ENCODE data around the gene B3GNT8. TPM values are rescaled to one million over a fixed set of nuclear protein-coding genes. Genes with fewer than 3 reads are reported as not detected.
"Not testable (repeated sequence)": the region's sequence is repeated elsewhere in the genome, so short reads cannot be mapped to it uniquely, and the experiment has no call there.

The B3GNT8 gene
- total RNA-seq, 1 donor from 2014 or later: 3.9 TPM

GRCh38 chr19:41413947-41414346 is 13.2 kb downstream of the B3GNT8 start:
- no peak for DNase-seq

GRCh38 chr19:41412953-41413352 is 14.2 kb downstream of the B3GNT8 start:
- DNase-seq: no peak

- DNase-seq: no peak
These were observed 15.3 kb downstream of the B3GNT8 start for GRCh38 chr19:41411968-41412265.

- DNase-seq: no peak
These were observed 15.8 kb downstream of the B3GNT8 start for GRCh38 chr19:41411100-41411967.

GRCh38 chr19:41410336-41411054 is 16.7 kb downstream of the B3GNT8 start:
- DNase-seq: no peak

GRCh38 chr19:41409288-41409687 is 17.9 kb downstream of the B3GNT8 start:
- no peak for DNase-seq

- DNase-seq: not testable (repeated sequence)
These were observed 18.3 kb downstream of the B3GNT8 start for GRCh38 chr19:41408846-41409245.

GRCh38 chr19:41408256-41408655 is 18.9 kb downstream of the B3GNT8 start:
- no peak for DNase-seq

- no peak for DNase-seq
These were observed 19.9 kb downstream of the B3GNT8 start for GRCh38 chr19:41407271-41407670.

GRCh38 chr19:41405776-41406175 is 21.4 kb downstream of the B3GNT8 start:
- DNase-seq: no peak

- no peak for DNase-seq
These were observed 23.8 kb downstream of the B3GNT8 start for GRCh38 chr19:41403181-41403970.

GRCh38 chr19:41402010-41402409 is 25.2 kb downstream of the B3GNT8 start:
- DNase-seq: no peak

GRCh38 chr19:41401483-41401882 is 25.7 kb downstream of the B3GNT8 start:
- no peak for DNase-seq

GRCh38 chr19:41399525-41399924 is 27.6 kb downstream of the B3GNT8 start:
- DNase-seq: no peak

- DNase-seq: no peak
These were observed 28.1 kb downstream of the B3GNT8 start for GRCh38 chr19:41399091-41399490.

- DNase-seq: no peak
These were observed 28.6 kb downstream of the B3GNT8 start for GRCh38 chr19:41398598-41398997.

- DNase-seq: no peak
These were observed 29.1 kb downstream of the B3GNT8 start for GRCh38 chr19:41398050-41398418.

GRCh38 chr19:41397086-41398049 is 29.8 kb downstream of the B3GNT8 start, which contains the start of the genes BCKDHA and EXOSC5:
TSS of gene BCKDHA (plus strand) at chr19:41397818. CDS start at chr19:41397828, 10 bp downstream.
TSS of gene EXOSC5 (minus strand) at chr19:41397359. CDS start at chr19:41397328, 31 bp downstream.
- DNase-seq: peak; percentile 100

GRCh38 chr19:41395355-41395754 is 31.8 kb downstream of the B3GNT8 start:
- DNase-seq: no peak

- DNase-seq: peak; percentile 38
These were observed 34.4 kb downstream of the B3GNT8 start for GRCh38 chr19:41392775-41393174.

- no peak for DNase-seq
These were observed 35.6 kb downstream of the B3GNT8 start for GRCh38 chr19:41391618-41392017.

GRCh38 chr19:41386442-41386841 is 40.7 kb downstream of the B3GNT8 start:
- no peak for DNase-seq

Measured in tongue (tissue), 2 donors.